ENCODE data around the gene CYTH1.

DNA sequence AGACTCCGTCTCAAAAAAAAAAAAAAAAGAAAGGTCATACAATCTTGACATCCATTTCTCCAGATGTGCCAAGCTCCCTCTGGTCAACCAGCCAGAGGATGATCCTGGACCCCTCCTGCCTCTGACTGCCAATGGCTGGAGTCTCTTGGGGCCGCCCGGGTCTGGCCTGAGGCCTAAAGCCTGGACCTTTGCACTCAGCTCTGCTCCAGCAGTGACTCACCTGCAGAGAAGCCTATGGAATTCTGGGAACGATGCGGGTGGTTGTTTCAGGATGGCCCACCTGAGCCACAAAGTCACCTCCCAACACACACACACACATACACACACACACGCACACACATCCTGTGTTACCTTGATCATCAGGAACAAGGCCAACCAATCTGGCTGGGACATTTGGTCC, 140.8 kb downstream of the CYTH1 start:
- TF ChIP-seq, protein P1, sequence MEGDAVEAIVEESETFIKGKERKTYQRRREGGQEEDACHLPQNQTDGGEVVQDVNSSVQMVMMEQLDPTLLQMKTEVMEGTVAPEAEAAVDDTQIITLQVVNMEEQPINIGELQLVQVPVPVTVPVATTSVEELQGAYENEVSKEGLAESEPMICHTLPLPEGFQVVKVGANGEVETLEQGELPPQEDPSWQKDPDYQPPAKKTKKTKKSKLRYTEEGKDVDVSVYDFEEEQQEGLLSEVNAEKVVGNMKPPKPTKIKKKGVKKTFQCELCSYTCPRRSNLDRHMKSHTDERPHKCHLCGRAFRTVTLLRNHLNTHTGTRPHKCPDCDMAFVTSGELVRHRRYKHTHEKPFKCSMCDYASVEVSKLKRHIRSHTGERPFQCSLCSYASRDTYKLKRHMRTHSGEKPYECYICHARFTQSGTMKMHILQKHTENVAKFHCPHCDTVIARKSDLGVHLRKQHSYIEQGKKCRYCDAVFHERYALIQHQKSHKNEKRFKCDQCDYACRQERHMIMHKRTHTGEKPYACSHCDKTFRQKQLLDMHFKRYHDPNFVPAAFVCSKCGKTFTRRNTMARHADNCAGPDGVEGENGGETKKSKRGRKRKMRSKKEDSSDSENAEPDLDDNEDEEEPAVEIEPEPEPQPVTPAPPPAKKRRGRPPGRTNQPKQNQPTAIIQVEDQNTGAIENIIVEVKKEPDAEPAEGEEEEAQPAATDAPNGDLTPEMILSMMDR (conservative IDR thresholded peaks at IDR 0.05 in 1 of 2, IDR thresholded peaks at IDR 0.05 in 1 of 2; ENCODE audit: extremely low read depth in 1 of 2, insufficient read depth in 1 of 2, low read depth in 1 of 2, low read length in 2 of 2), result no peak
- TF ChIP-seq EZH2 (IDR thresholded peaks at IDR 0.05; ENCODE audit: borderline replicate concordance, low read length), result no peak
